Left ventricle myocardium superior (tissue), 1 donor: ENCODE results near the gene AGBL1. TPM values are rescaled to one million over a fixed set of nuclear protein-coding genes. Genes with fewer than 3 reads are reported as not detected.
A peak's percentile ranks its signal among the peaks of the same experiment; 100 is the strongest.
"Not testable (repeated sequence)": the region's sequence is repeated elsewhere in the genome, so short reads cannot be mapped to it uniquely, and the experiment has no call there.

Source experiments
- ATAC-seq: fragments of 200-7000 bp; cut with Tn5 transposase; one replicate; pipeline ENCODE4 v1.9.1; 2020; ENCODE audit warnings: mild to moderate bottlenecking, moderate library complexity
- DNase-seq: peaks from one replicate; pipeline ENCODE4 v3.0.0-alpha.2; 2020
- intact Hi-C: fragments of 100-400 bp; cut with micrococcal nuclease; formaldehyde crosslinking; loops from one replicate; pipeline ENCODE4 v1.11.0; 2022
- total RNA-seq: library from RNA; stranded (reverse); fragmentation: NEBNext Ultra II Directional; extraction: Animal tissue kit (Norgen Biotek cat#: 25700); gene quantifications from one replicate; pipeline ENCODE4 v1.2.1, GENCODE V29; 2021
- donor health status: DM: no; HTN: yes; CAD: no; lungs with severe emphysema.

The AGBL1 gene
- total RNA-seq, 1 donor from 2014 or later, result not detected

DNA sequence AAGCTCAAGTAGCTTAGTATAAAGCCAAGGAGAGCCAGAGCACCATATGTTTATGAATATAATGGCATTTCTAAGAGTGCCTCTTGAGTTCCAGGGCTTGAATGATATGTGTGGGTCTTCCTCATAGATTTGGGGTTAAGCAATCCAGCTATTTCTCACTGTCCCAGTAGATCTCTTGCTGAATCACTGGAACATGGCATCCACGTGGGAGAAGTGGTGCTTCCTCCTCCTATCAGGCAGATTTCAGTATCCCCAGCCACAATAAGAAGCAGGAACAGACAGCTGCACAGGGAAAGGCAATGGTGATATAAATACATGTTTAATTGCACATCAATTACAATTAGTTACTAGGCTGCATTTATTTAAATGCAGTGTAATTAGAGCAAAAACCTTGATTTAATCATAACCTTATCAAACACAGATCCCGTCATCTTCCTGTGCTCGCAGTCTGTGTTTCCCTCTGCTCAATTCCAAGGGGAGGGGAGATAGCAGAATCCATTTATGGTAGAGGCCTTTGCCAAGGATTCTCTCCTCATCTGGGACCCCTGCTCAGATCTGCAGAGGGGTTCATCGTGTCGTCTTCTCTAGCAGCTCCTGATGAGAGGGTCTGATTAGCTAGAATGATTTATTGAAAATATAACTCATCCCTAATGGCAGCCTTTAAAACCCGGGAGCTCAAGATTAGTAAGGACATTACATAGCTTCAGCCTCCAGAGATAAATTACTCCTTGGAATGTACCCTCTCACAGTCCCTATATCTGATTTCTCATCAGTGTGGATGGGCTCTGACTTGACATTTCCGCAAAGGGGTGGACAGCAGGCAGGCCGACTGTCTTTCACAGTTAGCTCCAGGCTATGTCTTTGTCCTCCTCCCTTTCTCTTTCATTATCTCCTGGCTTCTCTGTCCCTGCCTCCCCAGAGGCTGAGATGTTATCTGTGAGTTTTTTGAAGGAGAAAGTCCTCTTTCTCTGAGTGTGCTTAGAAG is 775.9 kb downstream of the AGBL1 start:
- ATAC-seq (no peak), DNase-seq (no peak)
- intact Hi-C loops, result no loop called here

DNA sequence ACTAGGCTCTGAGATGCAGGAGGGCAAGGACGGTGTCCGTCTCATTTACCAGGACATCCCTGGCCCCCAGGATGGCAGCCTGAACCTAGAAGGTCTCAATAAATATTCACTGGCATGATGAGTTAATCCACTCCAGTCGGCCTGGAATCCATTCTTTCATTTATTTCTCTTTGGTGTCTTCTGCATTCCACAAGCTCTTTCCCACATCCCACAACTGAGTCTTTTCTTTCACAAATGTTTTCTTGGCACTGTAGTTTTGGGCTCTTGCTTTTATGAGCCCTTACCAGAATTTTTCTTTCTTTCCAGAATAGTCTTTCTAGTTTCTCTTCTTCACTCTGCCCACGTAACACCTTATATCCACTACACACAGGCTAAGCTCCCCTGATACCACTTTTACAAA is 778.0 kb downstream of the AGBL1 start:
- DNase-seq, result no peak
- no peak for ATAC-seq
- intact Hi-C loops, result no loop called here

DNA sequence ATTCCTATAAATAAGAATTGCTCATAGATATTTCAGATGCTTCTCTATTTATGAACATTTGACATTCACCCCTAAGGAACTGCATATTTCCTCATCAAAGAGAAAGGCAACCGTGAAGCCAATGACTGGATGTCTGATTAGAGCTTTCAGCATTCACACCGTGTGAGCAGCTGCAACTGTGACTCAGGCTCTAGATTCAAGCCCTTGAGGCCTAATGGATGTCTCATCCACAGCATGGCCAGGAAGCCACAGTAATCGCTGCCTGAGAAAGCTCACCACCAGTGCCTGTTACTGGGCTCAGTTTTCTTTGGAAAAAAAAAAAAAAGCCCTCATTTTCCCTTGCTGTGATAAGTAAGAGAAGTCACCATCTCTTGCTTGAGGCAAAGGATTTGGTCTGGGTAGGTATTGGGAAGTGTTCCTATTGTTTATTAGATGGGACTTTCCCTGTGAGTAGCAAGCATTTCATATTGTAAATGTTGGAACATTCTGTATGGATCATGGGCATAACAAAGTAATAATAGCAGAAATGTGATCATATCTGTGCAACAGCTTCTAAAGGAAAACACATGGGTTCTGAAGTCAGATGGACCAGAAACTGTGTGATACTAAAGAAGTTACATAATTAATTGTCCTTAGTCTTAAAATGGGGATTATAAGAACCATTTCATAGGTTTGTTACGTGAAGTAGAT is 783.7 kb downstream of the AGBL1 start:
- ATAC-seq, result peak; percentile 32
- intact Hi-C loops, result no loop called here
- no peak for DNase-seq

- DNase-seq (no peak), ATAC-seq (no peak)
- intact Hi-C loops, result no loop called here
Observed at GRCh38 chr15:86865920-86866319, 786.2 kb downstream of the AGBL1 start.

- ATAC-seq, result no peak
- DNase-seq, result no peak
- intact Hi-C loops, result no loop called here
Observed at GRCh38 chr15:86870846-86871245, 791.2 kb downstream of the AGBL1 start.

GRCh38 chr15:86871964-86872363 is 792.3 kb downstream of the AGBL1 start:
- DNase-seq, result no peak
- ATAC-seq, result no peak
- intact Hi-C loops, result no loop called here

DNA sequence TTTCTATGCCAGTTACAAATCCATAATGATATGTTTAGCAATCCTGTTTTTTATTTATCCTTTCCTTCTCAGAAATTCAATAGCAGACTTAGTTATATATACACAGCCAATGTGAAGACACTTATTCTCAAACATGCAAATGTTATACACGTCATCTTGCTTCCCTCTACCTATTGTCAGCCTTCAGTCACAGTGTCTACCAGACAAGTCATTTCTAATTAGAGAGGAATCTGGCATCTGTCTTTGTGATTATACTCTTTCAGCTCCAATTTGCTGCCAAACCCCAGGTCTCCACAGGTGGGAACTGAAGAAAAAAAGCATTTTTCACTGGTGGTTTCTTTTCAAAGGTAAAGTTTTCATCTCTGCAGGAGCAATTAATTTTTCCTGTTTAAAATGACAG is 793.1 kb downstream of the AGBL1 start:
- DNase-seq, result no peak
- intact Hi-C loops, result no loop called here
- no peak for ATAC-seq

GRCh38 chr15:86875067-86875466 is 795.4 kb downstream of the AGBL1 start:
- no peak for ATAC-seq
- intact Hi-C loops, result no loop called here

DNA sequence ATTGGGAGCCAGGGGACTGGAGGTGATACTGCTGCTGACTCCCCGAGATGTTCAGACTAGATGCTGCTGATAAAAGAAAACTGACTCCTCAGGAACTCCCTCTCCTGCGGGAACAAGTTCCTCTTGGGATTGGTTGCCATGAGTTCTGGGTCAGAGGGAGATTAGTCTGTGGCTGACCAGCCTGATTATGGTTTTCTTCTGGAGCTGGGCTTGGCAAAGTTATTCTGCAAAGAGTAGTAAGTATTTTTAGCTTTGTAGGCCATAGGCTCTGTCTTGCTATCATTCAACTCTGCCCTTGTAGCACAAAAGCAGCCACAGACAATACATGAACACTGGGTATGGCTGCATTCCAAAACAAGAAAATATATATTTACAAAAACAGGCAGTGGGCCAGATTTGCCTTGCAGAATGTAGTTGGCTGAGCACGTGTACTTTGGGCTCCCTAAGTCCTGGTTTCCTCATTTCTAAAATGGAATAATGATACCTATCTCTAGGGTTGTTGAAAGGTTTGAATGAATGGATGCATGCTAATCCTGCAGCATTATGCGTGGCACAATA is 796.8 kb downstream of the AGBL1 start:
- DNase-seq (no peak), ATAC-seq (peak; percentile 39)
- intact Hi-C loops, result no loop called here

More at GRCh38 chr15:86875067-86875466, 795.4 kb downstream of the AGBL1 start:
- no peak for DNase-seq

DNA sequence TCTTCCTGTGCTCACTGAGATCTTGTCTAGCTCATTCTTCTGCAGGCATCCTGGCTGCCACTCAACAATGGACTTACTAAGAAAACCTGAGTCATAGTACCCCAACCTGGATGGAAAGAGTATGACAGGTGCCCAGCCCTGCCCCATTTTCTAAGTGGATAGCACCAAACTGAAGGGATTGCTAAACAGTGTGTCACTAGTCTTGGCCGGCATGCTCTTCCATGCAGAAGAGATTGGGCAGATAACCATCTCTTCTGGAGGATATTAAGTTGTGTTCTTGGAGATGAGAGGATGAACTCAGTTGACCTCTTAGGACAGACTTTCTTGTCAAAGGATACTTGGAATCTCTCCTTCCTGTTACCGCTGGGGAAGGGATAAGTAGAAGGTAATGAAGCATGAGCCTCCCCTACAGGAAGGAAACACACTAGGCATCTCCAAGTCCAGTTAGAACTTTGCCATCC is 797.5 kb downstream of the AGBL1 start:
- ATAC-seq (no peak), DNase-seq (no peak)
- intact Hi-C loops, result no loop called here

DNA sequence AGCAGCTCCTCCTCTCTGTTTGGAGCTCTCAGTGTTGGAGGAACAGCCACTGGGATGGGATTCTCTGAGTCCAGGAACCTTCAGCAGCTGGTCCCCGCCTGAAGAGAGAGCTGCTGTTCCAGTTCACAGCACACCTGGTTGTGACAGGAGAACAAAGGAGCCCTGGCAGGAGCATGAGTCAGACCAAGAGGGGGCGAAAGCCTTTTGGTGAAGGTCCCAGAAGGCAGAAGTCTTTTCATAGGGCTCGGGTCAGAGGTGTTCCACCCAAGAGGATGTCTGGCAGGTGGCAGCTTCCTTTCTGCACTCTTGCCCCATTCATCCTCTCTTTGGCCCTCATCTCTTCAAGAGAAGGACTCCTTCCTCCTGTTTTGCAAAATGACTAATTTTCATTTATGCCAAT is 799.2 kb downstream of the AGBL1 start:
- intact Hi-C loops, DNase-seq, ATAC-seq: not testable (repeated sequence)

GRCh38 chr15:86879250-86880229 is 799.9 kb downstream of the AGBL1 start:
- intact Hi-C loops, result no loop called here
- DNase-seq (peak; percentile 54), ATAC-seq (peak; percentile 83)

DNA sequence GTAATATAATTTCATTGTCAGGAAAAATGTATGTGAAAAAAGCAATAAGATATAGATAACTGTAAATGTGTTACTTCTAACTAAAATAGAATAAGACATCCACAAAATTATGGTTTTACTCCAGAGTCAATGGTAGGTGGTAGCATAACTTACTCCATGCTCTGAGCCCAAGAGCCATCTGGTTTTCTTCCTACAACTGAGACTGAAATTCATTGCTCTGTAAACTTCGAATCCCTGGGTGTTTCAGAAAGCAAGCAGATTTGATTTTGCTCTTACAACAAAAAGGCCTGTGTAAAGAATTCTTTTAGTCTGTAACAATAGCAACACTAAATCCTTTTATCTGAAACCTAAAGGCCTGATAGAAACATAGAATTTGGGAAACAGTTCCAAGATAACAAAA is 805.9 kb downstream of the AGBL1 start:
- intact Hi-C loops, result no loop called here
- no peak for DNase-seq
- ATAC-seq, result no peak

GRCh38 chr15:86892774-86893449 is 813.2 kb downstream of the AGBL1 start:
- intact Hi-C loops, result no loop called here
- ATAC-seq (peak; percentile 67), DNase-seq (no peak)

GRCh38 chr15:86894269-86894668 is 814.6 kb downstream of the AGBL1 start:
- ATAC-seq (peak; percentile 98), DNase-seq (no peak)
- intact Hi-C loops, result no loop called here

DNA sequence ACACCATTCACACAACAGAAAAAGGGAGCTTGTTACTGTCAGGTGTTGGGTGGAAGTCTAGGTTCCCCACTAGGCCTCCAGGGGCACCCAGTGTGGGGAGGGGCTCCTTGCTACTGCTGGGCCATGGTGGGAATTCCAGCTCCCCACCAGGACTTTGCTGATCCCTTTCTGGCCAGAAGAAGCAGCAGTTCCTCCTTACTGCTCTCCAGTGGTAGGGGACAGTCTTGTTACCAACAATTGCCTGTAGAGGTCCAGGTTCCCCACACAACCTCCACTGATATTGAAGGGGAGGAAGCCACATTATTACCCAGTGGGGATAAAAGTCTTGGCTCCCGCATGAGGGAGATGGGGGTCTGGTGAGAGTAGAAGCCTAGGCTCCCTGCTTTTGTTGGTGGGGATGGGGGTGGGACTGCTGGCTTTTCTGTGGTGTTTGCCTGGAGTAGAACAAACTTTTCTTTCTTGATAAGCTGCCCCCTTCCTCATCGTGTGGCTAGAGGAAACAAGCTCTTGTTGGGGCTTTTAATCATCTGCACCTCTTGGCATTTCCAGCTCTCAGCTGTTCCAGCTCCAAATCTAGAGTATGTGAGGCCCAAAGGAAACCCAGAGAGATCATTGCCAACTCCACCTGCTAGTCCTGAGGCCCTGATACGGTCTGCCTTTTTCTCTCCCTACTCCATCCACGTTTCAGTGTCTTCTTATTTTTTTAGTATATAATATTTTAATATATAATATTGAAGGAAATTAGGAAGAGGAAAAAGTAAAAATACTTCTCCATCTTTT is 824.2 kb downstream of the AGBL1 start:
- no peak for DNase-seq
- ATAC-seq, result peak; percentile 70
- intact Hi-C loops, result no loop called here

DNA sequence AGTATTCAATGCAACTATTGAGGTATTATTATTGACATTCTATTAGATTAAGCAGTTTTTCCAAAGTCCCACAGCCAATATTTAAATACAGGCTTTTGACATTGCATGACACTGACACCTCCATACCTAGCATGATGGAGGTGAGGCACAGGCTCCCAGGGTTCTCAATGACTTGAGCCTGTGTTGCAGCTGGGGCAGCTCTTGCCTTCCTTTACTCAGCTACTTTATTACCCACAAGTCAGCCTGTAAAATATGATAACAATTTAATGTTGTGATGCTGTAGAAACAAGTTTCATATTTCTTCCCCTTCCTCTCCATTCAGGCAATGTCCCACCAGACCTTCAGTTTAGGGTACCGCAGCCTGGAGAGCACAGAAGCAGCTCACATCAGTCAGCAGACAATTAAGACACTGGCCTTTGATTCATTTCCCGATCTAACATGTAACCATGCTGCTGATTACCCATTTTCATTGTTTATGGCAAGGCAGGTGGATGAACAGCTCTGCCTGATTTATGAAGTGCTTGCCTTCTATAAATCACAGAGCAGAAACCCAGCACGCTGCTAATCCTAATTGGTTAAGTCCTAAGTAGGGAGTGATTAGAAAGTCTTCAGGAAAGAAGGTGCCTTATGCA is 826.1 kb downstream of the AGBL1 start:
- no peak for ATAC-seq
- intact Hi-C loops, result no loop called here

More for the DNA sequence above, 826.1 kb downstream of the AGBL1 start:
- DNase-seq, result no peak
